Activated CD8-positive, alpha-beta memory T cell treated with anti-CD3 and anti-CD28 coated beads, Interleukin-2, amount 50 U/mL, for 1 hour (primary cell): ENCODE data around the gene TSPAN16.
"Not testable (repeated sequence)": the region's sequence is repeated elsewhere in the genome, so short reads cannot be mapped to it uniquely, and the experiment has no call there.

Experiments used
- DNase-seq: peaks from one replicate; pipeline ENCODE4 v3.0.0-alpha.2; 2020; ENCODE audit errors: extremely low read depth

Gene TSPAN16

DNA sequence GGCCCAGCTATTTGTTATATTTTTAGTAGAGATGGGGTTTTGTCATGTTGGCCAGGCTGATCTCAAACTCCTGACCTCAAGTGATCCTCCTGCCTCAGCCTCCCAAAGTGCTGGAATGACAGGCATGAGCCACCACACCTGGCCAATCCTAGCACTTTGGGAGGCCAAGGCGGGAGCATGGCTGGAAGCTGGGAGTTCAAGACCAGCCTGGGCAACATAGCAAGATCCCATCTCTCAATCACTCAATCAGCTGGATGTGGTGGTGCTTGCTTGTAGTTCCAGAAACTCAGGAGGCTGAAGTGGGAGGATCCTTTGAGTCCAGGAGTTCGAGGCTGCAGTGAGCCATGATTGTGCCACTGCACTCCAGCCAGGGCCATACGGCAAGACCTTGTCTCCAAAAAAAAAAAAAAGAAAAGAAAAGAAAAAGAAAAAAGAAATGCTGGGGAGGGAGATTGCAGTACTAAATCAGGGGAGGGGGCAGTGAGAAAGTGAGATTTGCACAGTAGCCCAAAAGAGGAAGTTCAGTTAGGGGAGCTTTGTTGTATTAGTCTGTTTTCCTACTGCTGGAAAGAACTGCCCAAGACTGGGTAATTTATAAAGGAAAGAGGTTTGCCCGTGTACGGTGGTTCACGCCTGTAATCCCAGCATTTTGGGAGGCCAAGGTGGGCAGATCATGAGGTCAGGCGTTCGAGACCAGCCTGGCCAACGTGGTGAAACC lies 24.5 kb downstream of the TSPAN16 start:
- DNase-seq: not testable (repeated sequence)

DNA sequence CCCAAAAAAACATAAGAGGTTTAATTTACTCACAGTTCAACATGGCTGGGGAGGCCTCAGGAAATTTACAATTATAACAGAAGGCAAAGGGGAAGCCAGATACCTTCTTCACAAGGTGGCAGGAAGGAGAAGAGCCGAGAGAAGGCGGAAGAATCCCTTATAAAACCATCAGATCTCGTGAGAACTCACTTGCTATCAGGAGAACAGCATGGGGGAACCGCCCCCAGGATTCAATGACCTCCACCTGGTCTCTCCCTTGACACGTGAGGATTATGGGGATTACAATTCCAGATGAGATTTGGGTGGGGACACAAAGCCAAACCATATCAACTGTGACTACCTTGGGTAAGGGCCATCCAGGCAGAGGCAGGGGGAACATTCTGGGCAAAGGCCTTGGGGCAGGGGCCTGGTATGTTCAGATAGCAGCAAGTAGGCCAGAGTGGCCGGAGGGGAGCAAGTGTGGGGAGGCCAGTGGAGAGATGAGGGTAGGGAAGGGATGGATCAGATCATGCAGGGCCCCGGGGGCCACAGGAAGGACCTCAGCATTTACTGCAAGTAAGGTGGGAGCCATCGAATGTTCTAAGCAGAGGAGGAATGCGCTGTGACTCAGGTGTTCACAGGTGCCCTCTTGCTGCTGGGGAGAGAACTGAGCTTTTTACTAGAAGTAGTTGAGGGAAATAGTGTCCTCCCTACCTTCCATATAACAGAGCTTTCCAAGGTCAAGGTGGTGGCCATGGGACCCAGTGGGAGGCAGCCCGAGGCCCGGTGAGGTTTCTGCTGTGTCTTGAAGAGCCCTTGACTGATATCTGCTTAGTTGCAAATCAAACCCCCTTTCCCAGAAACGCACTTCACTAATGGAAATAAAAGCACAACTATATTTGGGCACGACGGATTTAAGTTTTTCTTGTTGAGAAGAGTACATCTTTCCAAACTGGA lies 25.5 kb downstream of the TSPAN16 start:
- DNase-seq: no peak

GRCh38 chr19:11322269-11323024 lies 26.5 kb downstream of the TSPAN16 start:
- no peak for DNase-seq

GRCh38 chr19:11323601-11324078 lies 27.7 kb downstream of the TSPAN16 start:
- no peak for DNase-seq

DNA sequence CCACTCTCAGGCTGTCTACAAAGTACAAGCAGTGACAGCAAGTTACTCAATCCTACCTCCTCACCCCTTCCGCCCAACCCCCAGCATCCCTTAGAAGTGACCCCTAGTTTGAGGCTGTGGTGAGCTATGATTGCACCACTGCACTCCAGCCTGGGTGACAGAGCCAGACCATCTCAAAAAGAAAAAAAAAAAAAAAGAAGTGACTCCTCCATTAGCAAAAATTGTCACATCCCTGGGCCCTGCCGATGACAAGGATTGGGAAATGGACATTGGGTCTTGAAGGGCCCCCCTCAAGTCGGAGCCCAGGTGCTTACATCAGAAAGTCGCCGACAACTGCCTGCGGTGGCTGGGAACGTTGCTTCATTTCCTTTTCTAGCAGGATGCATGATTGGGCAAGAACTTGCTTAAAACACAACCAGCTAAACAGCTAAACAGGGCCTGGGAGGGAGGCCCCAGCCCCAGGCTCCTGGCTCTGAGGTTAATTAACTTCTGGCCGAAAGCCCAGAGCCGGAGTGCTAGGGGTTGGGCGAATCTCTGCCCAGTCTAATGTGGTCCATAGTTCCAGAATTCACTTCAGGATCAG lies 28.2 kb downstream of the TSPAN16 start:
- no peak for DNase-seq

- no peak for DNase-seq
Observed at GRCh38 chr19:11324748-11325389, 28.9 kb downstream of the TSPAN16 start.

- DNase-seq: no peak
Observed at GRCh38 chr19:11325544-11325943, 29.6 kb downstream of the TSPAN16 start.

GRCh38 chr19:11330127-11330526 lies 34.2 kb downstream of the TSPAN16 start:
- no peak for DNase-seq

DNA sequence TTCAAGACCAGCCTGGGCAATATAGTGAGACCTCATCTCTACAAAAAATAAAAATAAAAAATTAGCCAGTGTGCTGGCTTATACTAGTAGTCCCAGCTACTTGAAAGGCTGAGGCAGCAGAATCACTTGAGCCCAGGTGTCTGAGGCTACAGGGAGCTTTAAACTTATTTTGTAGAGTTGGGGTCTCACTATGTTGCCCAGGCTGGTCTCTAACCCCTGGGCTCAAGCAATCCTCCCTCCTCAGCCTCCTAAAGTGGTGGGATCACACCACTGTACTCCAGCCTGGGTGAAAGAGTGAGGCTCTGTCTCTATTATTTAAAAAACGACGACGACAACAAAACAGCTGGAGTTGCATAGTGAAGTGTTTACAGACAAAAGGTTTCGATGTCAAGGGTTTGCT lies 35.5 kb downstream of the TSPAN16 start:
- no peak for DNase-seq

- no peak for DNase-seq
Observed at GRCh38 chr19:11332822-11333221, 36.9 kb downstream of the TSPAN16 start.

DNA sequence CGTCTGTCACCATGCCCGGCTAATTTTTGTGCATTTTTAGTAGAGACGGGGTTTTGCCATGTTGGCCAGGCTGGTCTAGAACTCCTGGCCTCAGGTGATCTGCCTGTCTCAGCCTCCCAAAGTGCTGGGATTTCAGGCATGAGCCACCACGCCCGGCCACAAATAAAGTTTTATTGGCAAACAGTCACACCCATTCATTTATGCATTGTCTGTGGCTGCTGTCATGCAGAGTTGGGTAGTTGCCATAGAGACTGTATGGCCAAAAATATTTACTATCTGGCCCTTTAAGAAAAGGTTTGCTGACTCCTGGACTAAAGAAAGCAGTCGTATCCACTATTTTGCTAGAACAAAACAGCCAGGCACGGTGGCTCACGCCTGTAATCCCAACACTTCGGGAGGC lies 37.9 kb downstream of the TSPAN16 start:
- DNase-seq: not testable (repeated sequence)

- DNase-seq: no peak
Observed at GRCh38 chr19:11335449-11336146, 39.6 kb downstream of the TSPAN16 start.

- DNase-seq: no peak
Observed at GRCh38 chr19:11337080-11337479, 41.1 kb downstream of the TSPAN16 start.

- no peak for DNase-seq
Observed at GRCh38 chr19:11338121-11338520, 42.2 kb downstream of the TSPAN16 start.

DNA sequence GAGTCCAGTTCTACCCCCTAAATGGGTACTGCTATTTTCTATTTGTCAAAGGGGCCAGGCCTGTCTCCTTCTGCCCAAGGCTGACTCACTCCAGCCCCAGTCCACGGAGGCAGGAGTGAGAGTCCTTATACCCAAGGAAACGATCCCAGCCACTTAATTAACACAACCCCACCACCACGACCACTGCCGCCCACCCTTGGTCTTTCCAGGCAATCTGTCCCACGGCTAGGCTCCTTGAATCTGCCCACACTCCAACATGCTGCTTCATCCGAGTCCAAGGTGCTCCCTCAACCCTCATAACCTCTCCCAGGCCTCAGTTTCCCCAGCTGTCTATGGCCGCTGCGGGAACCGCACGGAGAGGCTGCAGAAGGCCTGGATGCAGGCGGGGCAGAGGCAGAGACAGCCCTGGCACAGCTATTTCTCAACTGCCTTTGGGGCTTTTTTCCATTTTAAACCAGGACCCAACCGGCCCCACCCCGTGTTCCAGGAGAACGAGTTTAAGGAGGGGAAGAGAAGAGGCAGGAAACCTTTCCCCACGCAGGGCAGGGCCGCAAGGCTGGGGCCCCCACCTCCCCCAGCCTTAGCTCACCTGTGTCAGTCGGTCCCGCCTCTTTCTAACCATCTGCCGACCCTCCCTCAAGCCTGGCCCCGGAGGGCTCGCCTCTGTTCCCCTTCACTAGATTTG lies 42.8 kb downstream of the TSPAN16 start:
- DNase-seq: no peak

GRCh38 chr19:11339254-11340098 lies 43.5 kb downstream of the TSPAN16 start, which contains the start of gene RAB3D:
TSS of gene RAB3D (minus strand) at chr19:11339657. CDS start at chr19:11337399, 2,258 bp downstream.
- no peak for DNase-seq

DNA sequence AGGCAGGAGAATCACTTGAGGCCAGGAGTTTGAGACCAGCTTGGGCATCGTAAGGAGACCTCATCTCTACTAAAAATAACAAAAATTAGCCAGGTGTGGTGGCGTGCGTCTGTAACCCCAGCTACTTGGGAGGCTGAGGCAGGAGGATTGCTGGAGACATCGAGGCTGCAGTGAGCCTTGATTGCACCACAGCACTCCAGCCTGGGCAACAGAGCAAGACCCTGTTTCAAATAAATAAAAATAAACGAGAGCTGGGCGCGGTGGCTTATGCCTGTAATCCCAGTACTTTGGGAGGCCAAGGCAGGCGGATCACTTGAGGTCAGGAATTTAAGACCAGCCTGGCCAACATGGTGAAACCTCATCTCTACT lies 44.1 kb downstream of the TSPAN16 start:
- DNase-seq: not testable (repeated sequence)

DNA sequence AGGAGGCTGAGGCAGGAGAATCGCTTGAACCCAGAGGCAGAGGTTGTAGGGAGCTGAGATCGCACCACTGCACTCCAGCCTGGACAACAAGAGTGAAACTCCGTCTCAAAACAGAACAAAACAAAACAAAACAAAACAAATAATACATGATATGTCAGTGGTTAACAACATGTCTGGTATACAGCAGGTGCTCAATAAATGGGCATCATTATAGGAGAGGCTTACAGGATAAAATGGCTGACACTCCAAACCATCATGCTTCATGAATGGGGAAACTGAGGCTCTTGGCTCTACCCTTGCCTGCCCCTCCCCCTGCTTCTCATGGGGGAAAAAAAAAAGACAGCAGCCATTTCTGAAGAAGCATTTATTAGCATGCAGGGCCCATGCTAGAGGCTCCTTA lies 46.5 kb downstream of the TSPAN16 start:
- DNase-seq: no peak
